T-helper 1 cell treated with Interleukin-12 subunit alpha and Interleukin-12 subunit beta and Interleukin-4 antibody, amounts not matched to agents 30 ng/mL and 1 ng/mL, for 36 hours (primary cell): Measurements from ENCODE around the gene HMX2. TPM values are rescaled to one million over a fixed set of nuclear protein-coding genes. Genes with fewer than 3 reads are reported as not detected.
"Not testable (repeated sequence)": the region's sequence is repeated elsewhere in the genome, so short reads cannot be mapped to it uniquely, and the experiment has no call there.

Experiments used
- intact Hi-C: fragments of 100-400 bp; cut with micrococcal nuclease; formaldehyde crosslinking; loops from one replicate; pipeline ENCODE4 v1.15.1; 2024
- total RNA-seq: library from RNA; stranded (reverse); gene quantifications from 2 replicates; pipeline ENCODE4 v1.2.3, GENCODE V29; 2022

HMX2 gene
- total RNA-seq, 1 donor from 2014 or later: not detected

DNA sequence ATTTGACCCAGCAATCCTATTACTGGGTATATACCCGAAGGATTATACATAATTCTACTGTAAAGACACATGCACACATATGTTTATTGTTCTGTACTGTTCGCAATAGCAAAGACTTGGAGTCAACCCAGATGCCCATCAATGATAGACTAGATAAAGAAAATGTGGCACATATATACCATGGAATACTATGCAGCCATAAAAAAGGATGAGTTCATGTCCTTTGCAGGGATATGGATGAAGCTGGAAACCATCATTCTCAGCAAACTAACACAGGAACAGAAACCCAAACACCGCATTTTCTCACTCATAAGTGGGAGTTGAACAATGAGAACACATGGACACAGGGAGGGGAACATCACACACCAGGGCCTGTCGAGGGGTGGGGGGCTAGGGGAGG lies 30.5 kb downstream of the HMX2 start:
- intact Hi-C loops: not testable (repeated sequence)

DNA sequence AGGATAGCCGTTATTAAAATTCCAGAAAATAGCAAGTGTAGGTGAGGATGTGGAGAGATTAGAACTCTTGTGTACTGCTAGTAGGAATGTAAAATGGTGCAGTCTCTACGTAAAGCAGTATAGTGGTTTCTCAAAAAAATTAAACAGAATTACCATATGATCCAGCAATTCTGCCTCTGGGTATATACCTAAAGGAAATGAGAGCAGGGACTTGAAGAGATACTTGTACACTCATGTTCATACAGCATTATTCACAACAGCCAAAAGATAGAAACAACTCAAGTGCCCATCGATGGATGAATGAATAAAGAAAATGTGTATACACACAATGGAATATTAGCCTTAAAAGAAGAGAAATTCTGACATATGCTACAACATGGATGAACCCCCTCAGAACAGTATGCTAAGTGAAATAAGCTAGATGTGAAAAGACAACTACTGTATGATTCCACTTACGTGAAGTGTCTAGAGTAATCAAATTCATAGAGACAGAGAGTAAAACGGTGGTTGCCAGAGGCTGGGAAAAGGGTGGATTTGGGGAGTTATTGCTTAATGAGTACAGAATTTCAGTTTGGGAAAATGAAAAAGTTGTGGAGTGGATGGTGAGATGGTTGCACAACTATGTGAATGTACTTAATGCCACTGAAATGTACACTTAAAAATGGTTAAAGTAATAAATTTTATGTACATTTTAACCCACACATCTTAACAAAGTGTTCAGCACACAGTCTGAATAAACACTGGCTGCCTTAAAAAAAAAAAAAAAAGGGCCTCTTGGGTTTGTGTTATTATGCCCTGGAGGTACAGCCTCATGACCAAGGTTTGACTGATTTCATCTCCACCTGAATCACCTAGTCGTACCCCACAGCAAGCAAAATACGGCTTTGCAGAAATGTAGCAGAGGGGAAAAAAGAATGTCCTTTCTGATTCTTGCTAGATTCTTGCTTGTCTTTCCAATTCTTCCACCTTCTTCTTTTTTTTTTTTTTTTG lies 32.5 kb downstream of the HMX2 start:
- intact Hi-C loops: no loop called here

GRCh38 chr10:123183724-123184123 lies 35.8 kb downstream of the HMX2 start:
- intact Hi-C loops: no loop called here

DNA sequence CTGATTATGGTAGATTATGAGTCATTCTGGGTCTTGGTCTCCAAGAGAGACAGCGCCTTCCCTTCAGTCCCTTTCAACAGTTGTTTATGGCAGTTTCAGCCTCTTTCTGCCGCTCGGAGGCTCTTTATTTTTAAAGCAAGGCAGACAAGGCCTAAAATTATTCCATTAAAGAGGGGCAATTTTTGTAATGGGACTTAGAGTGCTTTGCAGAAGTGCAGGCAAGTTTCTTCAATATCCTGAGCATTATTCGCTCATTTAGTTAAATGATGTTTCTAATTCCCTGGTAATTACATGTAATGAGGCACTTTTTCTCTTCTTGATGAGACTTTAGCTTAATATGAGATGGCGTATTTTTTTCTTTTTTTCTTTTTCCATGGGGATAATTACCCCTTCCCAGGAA lies 39.8 kb downstream of the HMX2 start:
- intact Hi-C loops: no loop called here

- intact Hi-C loops: no loop called here
Measured at GRCh38 chr10:123191886-123192285, 44.0 kb downstream of the HMX2 start.

DNA sequence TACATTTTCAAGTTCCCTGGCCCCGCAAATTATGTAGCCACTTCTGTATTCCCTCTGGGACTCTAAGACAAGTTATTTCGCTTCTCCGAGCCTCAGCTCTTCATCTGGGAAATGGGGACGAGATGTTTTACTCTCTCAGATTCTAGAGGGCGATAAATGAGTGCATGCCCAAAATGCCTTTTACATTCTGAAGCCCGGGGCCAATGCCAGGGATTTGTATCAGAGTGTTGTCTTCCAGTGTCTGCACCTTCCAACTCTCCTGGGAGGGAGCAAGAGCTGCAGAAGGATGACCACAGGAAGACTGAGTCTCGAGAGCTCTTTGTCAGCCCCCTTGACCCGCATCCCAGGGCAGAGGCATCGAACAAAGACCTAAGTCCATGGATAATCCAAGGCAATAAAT lies 46.1 kb downstream of the HMX2 start:
- intact Hi-C loops: no loop called here

Other genes with a start within 250 kb of the HMX2 start
- not detected in 2 replicates for gene FAM24A, start 237.5 kb upstream of the HMX2 start, total RNA-seq
- gene C10orf88, start 193.9 kb upstream of the HMX2 start, total RNA-seq: 14.8 and 16.0 TPM in 2 replicates
- 3.8 and 5.1 TPM in 2 replicates for gene PSTK, start 167.7 kb upstream of the HMX2 start, total RNA-seq
- 14.4 and 19.8 TPM in 2 replicates for gene IKZF5, start 139.3 kb upstream of the HMX2 start, total RNA-seq
- gene ACADSB, start 139.1 kb upstream of the HMX2 start, total RNA-seq: 21.1 and 22.7 TPM in 2 replicates
- not detected in 2 replicates for gene HMX3, start 12.2 kb upstream of the HMX2 start, total RNA-seq
- gene BUB3, start 6.3 kb downstream of the HMX2 start, total RNA-seq: 186 and 187 TPM in 2 replicates